GM12872 (cell line): ENCODE measurements around the gene MAP3K2.

ENCODE experiments used
- TF ChIP-seq, protein P1 (sequence below): IDR thresholded peaks from 3 replicates; pipeline ENCODE4 v1.5.1; 2011; ENCODE audit warnings: low read depth, mild to moderate bottlenecking, low read length, moderate library complexity; ENCODE audit not compliant: insufficient read depth

Gene MAP3K2

DNA sequence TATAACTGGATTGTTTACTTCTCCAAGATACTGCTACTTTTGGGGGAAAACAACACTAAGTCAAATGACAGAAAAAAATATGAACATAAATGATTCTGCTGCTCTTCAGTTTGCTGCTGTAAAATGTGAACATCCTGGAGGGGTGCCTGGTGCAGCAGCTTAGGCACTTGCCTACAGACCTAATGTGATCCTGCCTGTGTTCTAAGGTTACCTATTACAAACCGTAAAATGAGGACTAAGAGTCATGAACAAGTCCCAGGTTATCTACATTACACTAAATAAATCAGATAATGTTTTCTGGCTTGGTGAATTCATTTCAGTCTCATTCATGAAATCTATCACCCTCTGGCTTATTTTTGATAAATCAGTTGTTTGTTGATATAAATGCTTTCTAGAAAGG lies 55.4 kb downstream of the MAP3K2 start:
- TF ChIP-seq, protein P1, sequence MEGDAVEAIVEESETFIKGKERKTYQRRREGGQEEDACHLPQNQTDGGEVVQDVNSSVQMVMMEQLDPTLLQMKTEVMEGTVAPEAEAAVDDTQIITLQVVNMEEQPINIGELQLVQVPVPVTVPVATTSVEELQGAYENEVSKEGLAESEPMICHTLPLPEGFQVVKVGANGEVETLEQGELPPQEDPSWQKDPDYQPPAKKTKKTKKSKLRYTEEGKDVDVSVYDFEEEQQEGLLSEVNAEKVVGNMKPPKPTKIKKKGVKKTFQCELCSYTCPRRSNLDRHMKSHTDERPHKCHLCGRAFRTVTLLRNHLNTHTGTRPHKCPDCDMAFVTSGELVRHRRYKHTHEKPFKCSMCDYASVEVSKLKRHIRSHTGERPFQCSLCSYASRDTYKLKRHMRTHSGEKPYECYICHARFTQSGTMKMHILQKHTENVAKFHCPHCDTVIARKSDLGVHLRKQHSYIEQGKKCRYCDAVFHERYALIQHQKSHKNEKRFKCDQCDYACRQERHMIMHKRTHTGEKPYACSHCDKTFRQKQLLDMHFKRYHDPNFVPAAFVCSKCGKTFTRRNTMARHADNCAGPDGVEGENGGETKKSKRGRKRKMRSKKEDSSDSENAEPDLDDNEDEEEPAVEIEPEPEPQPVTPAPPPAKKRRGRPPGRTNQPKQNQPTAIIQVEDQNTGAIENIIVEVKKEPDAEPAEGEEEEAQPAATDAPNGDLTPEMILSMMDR: no peak

DNA sequence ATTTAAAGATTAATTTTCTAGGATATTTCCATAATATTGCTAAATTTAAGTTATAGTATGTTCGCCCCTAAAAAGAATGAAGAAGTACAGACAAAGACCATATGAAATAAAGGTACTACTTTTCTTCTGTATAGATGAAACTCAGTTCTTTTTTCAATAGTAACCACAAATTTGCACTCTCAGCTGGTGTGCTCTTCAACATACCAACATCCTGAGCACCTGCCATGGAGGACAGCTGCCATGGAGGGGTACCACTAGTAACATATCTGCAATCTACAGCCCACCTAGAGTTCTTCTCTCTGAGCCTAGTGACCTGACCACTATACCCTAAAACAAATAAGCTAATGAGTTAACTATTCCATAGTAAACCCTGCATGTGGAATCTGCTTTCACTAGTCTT lies 57.0 kb downstream of the MAP3K2 start:
- TF ChIP-seq, protein P1: no peak

DNA sequence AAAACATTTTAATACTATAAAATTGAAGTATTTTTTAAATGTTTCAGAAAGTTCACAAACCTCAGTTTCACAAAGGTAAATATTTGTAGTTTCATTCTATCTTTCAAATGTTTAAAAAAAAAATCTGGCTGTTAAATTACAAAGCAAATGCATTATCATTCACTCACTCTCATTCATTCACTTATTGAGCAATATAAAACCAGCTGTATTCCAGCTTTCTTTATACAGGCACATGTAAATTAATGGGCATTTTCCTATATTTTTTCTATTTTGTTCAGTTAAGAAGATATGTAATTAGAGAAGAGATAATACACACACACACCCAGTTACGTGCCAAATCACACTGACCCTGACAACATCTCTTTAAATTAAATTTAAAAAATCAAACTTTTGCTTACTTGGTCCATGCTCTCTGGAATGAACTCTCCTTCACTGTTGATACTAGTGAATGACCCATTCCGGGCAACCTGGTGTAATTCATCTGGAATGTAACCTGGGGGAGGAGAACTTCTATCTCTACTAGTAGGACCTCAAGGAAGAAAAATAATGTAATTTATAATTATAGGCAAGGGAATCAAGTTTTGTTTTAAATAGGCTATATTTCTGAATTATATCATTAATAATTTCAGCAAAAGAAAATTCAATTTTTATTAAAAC lies 61.4 kb downstream of the MAP3K2 start:
- TF ChIP-seq, protein P1: no peak

DNA sequence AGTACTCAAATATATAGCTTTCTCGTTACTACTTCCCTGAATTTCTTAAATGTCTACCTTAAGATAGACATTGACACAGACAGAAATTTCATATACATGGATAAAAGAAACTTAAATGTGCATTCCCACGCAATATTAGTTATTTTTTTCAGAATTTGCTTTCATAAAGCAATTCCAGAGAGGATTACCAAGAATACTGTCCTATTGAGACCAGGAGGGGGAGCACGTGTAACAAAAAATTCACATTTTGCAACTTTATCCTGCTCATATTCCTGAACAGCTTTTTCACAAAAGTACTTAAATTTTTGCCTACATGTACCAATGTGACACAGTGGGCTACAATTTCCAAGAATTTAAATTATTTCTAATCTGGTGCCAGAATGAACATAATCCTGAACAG lies 63.1 kb downstream of the MAP3K2 start:
- TF ChIP-seq, protein P1: peak; percentile 45; the same call in 2 of the 3 replicates

DNA sequence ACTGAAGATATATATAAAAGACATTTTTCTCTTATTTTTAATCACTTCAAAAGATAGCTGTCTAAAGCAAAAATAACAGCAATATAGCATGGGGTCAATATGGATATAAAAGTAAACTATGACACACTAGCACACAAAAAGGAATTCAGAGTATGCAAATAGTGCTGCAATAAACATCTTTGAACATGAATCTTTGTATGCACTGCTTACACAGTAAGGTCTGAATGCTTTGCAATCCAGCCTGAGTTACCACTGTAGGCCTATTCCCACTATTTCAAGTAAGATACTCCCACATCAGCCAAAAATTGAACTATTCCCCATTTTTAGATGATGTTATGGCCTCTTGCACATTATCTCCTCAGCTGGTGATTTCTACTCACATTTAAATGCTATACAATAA lies 66.5 kb downstream of the MAP3K2 start:
- TF ChIP-seq, protein P1: no peak

DNA sequence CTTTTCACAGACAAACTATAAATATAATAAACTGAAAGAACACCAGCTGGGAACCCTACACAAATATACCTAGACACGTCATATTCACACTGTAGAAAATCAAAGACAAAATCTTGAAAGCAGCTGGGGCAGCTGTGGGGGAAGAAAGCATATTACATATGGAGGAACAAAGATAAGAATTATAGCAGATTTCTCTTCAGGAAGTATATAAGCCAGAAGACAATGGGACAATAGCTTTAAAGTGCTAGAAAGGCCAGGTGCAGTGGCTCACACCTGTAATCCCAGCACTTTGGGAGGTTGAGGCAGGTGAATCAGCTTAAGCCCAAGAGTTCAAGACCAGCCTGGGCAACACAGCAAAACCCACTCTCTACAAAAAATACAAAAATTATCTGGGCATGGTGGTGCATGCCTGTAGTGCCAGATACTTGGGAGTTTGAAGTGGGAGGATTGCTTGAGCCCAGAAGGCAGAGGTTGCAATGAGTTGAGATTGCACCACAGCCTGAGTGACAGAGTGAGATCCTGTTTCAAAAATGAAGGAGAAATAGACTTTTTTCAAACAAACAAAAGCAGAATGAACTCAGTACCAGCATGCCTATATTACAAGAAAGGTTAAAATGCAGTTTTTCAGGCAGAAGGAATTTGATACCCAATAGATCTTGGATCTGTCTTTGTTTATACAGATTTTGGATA lies 67.0 kb downstream of the MAP3K2 start:
- TF ChIP-seq, protein P1: no peak

DNA sequence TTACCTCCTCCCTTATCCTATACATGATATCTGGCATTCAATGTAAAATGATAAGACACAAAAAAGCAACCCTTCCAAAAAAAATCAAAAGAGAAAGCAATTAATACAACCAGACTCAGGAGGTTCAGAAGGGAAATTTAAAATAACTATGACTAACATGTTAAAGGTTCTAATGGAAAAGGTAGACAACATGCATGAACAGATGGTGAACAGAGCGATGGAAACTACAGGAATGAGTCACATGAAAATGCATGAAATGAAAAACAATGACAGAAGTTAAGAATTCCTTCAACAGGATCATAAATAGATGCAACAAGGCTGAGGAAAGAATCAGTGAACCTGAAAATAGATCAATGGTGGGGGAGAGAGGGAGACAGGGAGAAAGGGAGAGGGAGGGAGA lies 67.7 kb downstream of the MAP3K2 start:
- TF ChIP-seq, protein P1: no peak
